GM12892 (cell line): Measurements from ENCODE around the gene TYW1B.
"Not testable (repeated sequence)": the region's sequence is repeated elsewhere in the genome, so short reads cannot be mapped to it uniquely, and the experiment has no call there.

ENCODE experiments used
- POLR2A ChIP-seq: IDR thresholded peaks from 2 replicates; pipeline ENCODE4 v1.6.1; 2011; ENCODE audit warnings: low read depth, low read length, control low read depth
- POLR2AphosphoS5 ChIP-seq: IDR thresholded peaks from 2 replicates; pipeline ENCODE4 v1.6.1; 2011; ENCODE audit warnings: low read depth, low read length, control low read depth
- TAF1 ChIP-seq: IDR thresholded peaks from 2 replicates; pipeline ENCODE4 v1.6.1; 2011; ENCODE audit warnings: low read depth, mild to moderate bottlenecking, control low read depth, low read length, borderline replicate concordance

GRCh38 chr7:72730815-72731214, 97.2 kb downstream of the TYW1B start:
- not testable (repeated sequence) for TF ChIP-seq POLR2A, POLR2AphosphoS5, TAF1
